Skeletal muscle satellite cell (primary cell): ENCODE measurements around the gene SBSN.
"Not testable (repeated sequence)": the region's sequence is repeated elsewhere in the genome, so short reads cannot be mapped to it uniquely, and the experiment has no call there.

Source experiments
- H3K27me3 ChIP-seq: 2 replicates; pipeline ENCODE4 v1.7.0; 2013; ENCODE audit warnings: low read length; ENCODE audit not compliant: control insufficient read depth, insufficient read depth
- H3K36me3 ChIP-seq: 2 replicates; pipeline ENCODE4 v1.7.0; 2013; ENCODE audit warnings: mild to moderate bottlenecking, control low read depth, low read length; ENCODE audit not compliant: insufficient read depth
- H3K4me1 ChIP-seq: 2 replicates; pipeline ENCODE4 v1.7.0; 2013; ENCODE audit warnings: low read length; ENCODE audit not compliant: control insufficient read depth, insufficient read depth
- H3K4me2 ChIP-seq: 2 replicates; pipeline ENCODE4 v1.7.0; 2013; ENCODE audit warnings: mild to moderate bottlenecking, low read length
- H3K4me3 ChIP-seq: 2 replicates; pipeline ENCODE4 v1.7.0; 2013; ENCODE audit warnings: low read length
- H3K9ac ChIP-seq: 2 replicates; pipeline ENCODE4 v1.7.0; 2013; ENCODE audit warnings: mild to moderate bottlenecking, low read depth, low read length, moderate library complexity
- H3K9me3 ChIP-seq: replicated peaks from 2 replicates; pipeline ENCODE4 v1.7.0; 2013; ENCODE audit warnings: mild to moderate bottlenecking, control low read depth, low read length

The SBSN gene

GRCh38 chr19:35476149-35476548 is 52.0 kb downstream of the SBSN start:
- Histone ChIP-seq H3K4me1 (no peaks in the 10 kb centered on the region), H3K9me3 (no peaks in the 10 kb centered on the region), H3K36me3 (no peaks in the 10 kb centered on the region)

GRCh38 chr19:35474594-35474993 is 53.5 kb downstream of the SBSN start:
- H3K9me3 ChIP-seq, H3K4me1 ChIP-seq, H3K9ac ChIP-seq, H3K36me3 ChIP-seq, H3K27me3 ChIP-seq, H3K4me2 ChIP-seq, H3K4me3 ChIP-seq: not testable (repeated sequence)

More at GRCh38 chr19:35476149-35476548, 52.0 kb downstream of the SBSN start:
- peaks cover 5% of the 10 kb centered on the region for H3K27me3 ChIP-seq
- no peak overlapping the region for H3K4me2 ChIP-seq
- no peak overlapping the region for H3K4me3 ChIP-seq
- no peak overlapping the region for H3K9ac ChIP-seq

- Histone ChIP-seq H3K4me3 (no peak overlapping the region), H3K4me2 (no peak overlapping the region), H3K4me1 (no peaks in the 10 kb centered on the region), H3K36me3 (no peaks in the 10 kb centered on the region), H3K9me3 (no peaks in the 10 kb centered on the region), H3K27me3 (no peaks in the 10 kb centered on the region), H3K9ac (no peak overlapping the region)
Observed at GRCh38 chr19:35474104-35474503, 54.0 kb downstream of the SBSN start.
